Measurements from ENCODE around the gene STK17B. TPM values are rescaled to one million over a fixed set of nuclear protein-coding genes. Genes with fewer than 3 reads are reported as not detected.

Gene STK17B
- total and polyA plus RNA-seq, 9 of the 15 experiments (the other 6 are each of a cell fraction or from before 2014, with no cell fraction given) = 2.3 to 17.7 (median 8.5) TPM

DNA sequence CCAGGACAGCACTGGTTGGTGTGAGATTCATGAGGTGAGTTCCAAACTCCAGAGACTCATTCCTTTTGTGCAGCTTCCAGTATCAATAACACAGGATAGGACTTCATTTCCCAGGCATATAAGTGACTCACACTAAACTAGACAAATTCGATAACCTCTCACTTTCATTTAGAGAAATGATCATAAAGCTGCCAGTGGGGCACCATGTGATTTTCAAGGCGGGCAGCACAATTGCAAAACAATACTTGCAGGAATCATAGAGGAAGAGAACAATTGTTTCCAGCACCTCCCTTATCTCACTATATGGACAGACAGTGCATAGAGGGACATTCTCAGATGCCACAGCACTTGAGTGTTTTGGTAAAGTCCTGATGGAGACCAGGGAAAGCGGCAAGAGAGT is 71.5 kb downstream of the STK17B start:
- TF ChIP-seq PHF8 (IDR thresholded peaks at IDR 0.05; ENCODE audit: borderline replicate concordance, low read length) (no peak), ARID2 (IDR thresholded peaks at IDR 0.05) (no peak), ZNF197 (CRISPR knock-in tag; IDR thresholded peaks at IDR 0.05; ENCODE audit: low read depth) (no peak)
- intact Hi-C loops (cut with micrococcal nuclease) (no loop called here), in situ Hi-C loops (cut with MboI) (no loop called here)
- Histone ChIP-seq H3K9me3 (replicated peaks; ENCODE audit: control insufficient read depth, insufficient read depth, low read depth, low read length) (peaks cover 2% of the 10 kb centered on the region; the same call in 1 of the 2 replicates), H3K27me3 (ENCODE audit: control insufficient read depth in 2 of 2, insufficient read depth in 2 of 2, low read length in 2 of 2) (no peaks in the 10 kb centered on the region), H3K79me2 (ENCODE audit: control insufficient read depth, insufficient read depth, low read length) (no peaks in the 10 kb centered on the region), H3K36me3 (ENCODE audit: control insufficient read depth, insufficient read depth, low read length) (no peaks in the 10 kb centered on the region), H3K9ac (ENCODE audit: insufficient read depth in 1 of 2, low read depth in 2 of 2, low read length in 2 of 2) (no peak overlapping the region), H2AFZ (ENCODE audit: low read depth, low read length) (no peak overlapping the region), H3K4me3 (no peak overlapping the region), H3K4me1 (replicated peaks in 1 of 2; ENCODE audit: control insufficient read depth in 2 of 2, insufficient read depth in 2 of 2, low read length in 2 of 2) (peaks cover 0 to 22% of the 10 kb centered on the region in 2 experiments; a peak in 4 of 5 replicates), H4K20me1 (replicated peaks; ENCODE audit: control insufficient read depth, insufficient read depth, low read length) (no peaks in the 10 kb centered on the region), H3K9me1 (ENCODE audit: control insufficient read depth, insufficient read depth, low read length) (no peaks in the 10 kb centered on the region), H3K27ac (ENCODE audit: extremely low read depth, low read depth, low read length) (no peak overlapping the region), H3K4me2 (ENCODE audit: insufficient read depth, low read length) (no peak overlapping the region)
- ChIA-PET CTCF (ENCODE audit: low intra/inter-chr PET ratio) (no interaction called here), POLR2A (no interaction called here)
- no TSS peak for BruUV-seq (replicated peaks)
- FAIRE-seq (no peak), ATAC-seq (no peak), DNase-seq (ENCODE audit: extremely low read depth in 1 of 4, low spot score in 3 of 4) (no peak)
- WGBS (ENCODE audit: insufficient coverage, low coverage, missing lambda C conversion rate) = 66% methylated on average over 3 of the region's 3 CpGs

DNA sequence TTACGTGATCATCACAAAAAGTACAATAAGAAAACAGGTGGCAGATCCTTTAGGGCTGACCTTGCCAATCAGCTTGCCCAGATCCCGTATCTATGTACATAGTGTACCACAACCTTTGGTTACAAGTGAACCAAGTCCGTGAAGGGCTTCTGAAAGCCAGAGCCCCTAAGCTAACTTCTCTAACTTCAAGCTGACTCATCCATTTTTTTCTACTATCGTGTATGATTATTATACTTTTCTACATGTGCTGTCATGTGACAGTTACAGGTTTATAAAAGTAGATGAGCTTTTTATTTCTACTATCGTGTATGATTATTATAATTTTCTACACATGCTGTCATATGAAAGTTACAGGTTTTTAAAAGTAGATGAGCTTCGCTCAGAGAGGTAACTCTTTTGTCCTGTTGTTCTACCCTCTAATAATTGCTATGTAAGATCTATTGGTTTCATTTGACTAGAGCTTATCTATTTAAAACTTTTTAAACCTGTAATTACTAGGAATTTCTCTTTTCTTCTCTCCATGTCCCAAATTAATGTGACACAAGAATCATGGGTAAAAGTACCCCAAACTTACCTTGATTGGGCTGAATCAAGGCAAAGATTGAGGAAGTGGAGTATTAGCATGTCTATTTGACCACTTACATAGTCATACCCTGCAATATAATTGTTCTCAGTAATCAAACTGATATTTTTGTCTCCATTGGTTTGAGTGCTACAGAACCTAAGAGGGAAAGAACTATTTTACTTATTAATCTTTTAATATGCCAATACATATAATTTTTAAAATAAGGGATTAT is 73.3 kb downstream of the STK17B start:
- in situ Hi-C loops (cut with MboI) = no loop called here
- Histone ChIP-seq H4K20me1 (replicated peaks; ENCODE audit: control insufficient read depth, insufficient read depth, low read length) (no peaks in the 10 kb centered on the region), H3K4me3 (no peak overlapping the region), H3K4me2 (ENCODE audit: insufficient read depth, low read length) (no peak overlapping the region), H2AFZ (ENCODE audit: low read depth, low read length) (peak overlapping the region; percentile 72), H3K27ac (ENCODE audit: extremely low read depth, low read depth, low read length) (no peak overlapping the region), H3K36me3 (ENCODE audit: control insufficient read depth, insufficient read depth, low read length) (no peaks in the 10 kb centered on the region), H3K79me2 (ENCODE audit: control insufficient read depth, insufficient read depth, low read length) (no peaks in the 10 kb centered on the region), H3K9me1 (ENCODE audit: control insufficient read depth, insufficient read depth, low read length) (no peaks in the 10 kb centered on the region), H3K27me3 (ENCODE audit: control insufficient read depth in 2 of 2, insufficient read depth in 2 of 2, low read length in 2 of 2) (no peaks in the 10 kb centered on the region), H3K9me3 (replicated peaks; ENCODE audit: control insufficient read depth, insufficient read depth, low read depth, low read length) (peaks cover under 1% of the 10 kb centered on the region; the same call in 1 of the 2 replicates), H3K4me1 (replicated peaks in 1 of 2; ENCODE audit: control insufficient read depth in 2 of 2, insufficient read depth in 2 of 2, low read length in 2 of 2) (peaks cover 0 to 22% of the 10 kb centered on the region in 2 experiments; a peak in 4 of 5 replicates), H3K9ac (ENCODE audit: insufficient read depth in 1 of 2, low read depth in 2 of 2, low read length in 2 of 2) (no peak overlapping the region; a peak in 1 of 4 replicates)
- WGBS (ENCODE audit: insufficient coverage, low coverage, missing lambda C conversion rate) = 42% methylated on average over 6 of the region's 6 CpGs
- ChIA-PET POLR2A (interaction anchor here (1.2 kb wide), 1 partner anchor 20 kb away, joined by 4 read pairs; no protein-coding TSS in a partner anchor), CTCF (ENCODE audit: low intra/inter-chr PET ratio) (no interaction called here)
- DNase-seq (ENCODE audit: extremely low read depth in 1 of 4, low spot score in 3 of 4) = no peak
- intact Hi-C loops (cut with micrococcal nuclease) = no loop called here
- ATAC-seq = no peak
- FAIRE-seq = no peak
- BruUV-seq (replicated peaks) = no TSS peak
- TF ChIP-seq MAFF (IDR thresholded peaks at IDR 0.05; ENCODE audit: low read length) (peak; percentile 70), HNRNPK (IDR thresholded peaks at IDR 0.05; ENCODE audit: low read depth, low read length, poor library complexity, severe bottlenecking) (no peak), ARID2 (IDR thresholded peaks at IDR 0.05) (no peak)
- TF ChIP-seq, protein P1, sequence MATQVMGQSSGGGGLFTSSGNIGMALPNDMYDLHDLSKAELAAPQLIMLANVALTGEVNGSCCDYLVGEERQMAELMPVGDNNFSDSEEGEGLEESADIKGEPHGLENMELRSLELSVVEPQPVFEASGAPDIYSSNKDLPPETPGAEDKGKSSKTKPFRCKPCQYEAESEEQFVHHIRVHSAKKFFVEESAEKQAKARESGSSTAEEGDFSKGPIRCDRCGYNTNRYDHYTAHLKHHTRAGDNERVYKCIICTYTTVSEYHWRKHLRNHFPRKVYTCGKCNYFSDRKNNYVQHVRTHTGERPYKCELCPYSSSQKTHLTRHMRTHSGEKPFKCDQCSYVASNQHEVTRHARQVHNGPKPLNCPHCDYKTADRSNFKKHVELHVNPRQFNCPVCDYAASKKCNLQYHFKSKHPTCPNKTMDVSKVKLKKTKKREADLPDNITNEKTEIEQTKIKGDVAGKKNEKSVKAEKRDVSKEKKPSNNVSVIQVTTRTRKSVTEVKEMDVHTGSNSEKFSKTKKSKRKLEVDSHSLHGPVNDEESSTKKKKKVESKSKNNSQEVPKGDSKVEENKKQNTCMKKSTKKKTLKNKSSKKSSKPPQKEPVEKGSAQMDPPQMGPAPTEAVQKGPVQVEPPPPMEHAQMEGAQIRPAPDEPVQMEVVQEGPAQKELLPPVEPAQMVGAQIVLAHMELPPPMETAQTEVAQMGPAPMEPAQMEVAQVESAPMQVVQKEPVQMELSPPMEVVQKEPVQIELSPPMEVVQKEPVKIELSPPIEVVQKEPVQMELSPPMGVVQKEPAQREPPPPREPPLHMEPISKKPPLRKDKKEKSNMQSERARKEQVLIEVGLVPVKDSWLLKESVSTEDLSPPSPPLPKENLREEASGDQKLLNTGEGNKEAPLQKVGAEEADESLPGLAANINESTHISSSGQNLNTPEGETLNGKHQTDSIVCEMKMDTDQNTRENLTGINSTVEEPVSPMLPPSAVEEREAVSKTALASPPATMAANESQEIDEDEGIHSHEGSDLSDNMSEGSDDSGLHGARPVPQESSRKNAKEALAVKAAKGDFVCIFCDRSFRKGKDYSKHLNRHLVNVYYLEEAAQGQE (IDR thresholded peaks at IDR 0.05; ENCODE audit: borderline replicate concordance) = no peak
- TF ChIP-seq, protein P1 (CRISPR knock-in tag; IDR thresholded peaks at IDR 0.05; ENCODE audit: low read depth) = no peak
